Activated effector memory CD4-positive, alpha-beta T cell treated with Interleukin-2 at 50 U/mL for 16 hours (primary cell): ENCODE measurements around the gene CCN5.
"Not testable (repeated sequence)": the region's sequence is repeated elsewhere in the genome, so short reads cannot be mapped to it uniquely, and the experiment has no call there.

Experiments used
- DNase-seq: peaks from one replicate; pipeline ENCODE4 v3.0.0-alpha.2; 2020

CCN5 gene, protein sequence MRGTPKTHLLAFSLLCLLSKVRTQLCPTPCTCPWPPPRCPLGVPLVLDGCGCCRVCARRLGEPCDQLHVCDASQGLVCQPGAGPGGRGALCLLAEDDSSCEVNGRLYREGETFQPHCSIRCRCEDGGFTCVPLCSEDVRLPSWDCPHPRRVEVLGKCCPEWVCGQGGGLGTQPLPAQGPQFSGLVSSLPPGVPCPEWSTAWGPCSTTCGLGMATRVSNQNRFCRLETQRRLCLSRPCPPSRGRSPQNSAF

DNA sequence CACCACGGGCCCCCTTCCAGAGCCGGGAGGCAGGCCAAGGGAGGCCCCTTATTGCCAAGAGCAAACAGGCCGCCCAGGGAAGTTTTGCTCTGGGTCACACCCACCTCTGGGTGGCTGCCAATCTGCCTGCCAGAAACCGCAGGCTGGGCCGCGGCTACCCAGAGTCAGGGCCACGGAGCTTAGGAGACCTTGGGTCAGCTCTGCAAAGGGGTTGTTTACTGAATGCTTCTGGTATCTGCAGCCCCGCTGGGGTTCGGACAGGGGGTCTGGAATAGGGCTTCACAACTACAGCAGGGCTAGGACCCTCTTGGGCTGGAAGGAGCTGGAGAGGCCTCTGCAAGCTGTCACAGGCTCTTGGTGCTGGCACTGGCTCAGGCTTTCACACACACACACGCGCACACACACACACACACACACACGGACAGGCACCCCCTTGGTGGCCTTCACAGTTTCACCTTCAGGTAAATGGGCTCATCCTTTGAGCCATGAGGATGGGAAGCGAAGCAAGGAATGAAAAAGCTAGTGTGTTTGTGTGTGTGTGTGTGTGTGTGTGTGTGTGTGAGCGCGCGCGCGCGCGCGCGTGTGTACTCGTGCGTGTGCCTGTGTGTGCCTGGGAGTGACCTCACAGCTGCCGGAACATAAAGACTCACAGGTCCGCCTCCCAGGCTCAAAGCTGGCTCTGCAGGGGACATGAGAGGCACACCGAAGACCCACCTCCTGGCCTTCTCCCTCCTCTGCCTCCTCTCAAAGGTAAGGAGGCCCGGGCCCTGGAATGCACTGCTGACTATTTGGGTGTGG, at the start of gene CCN5:
Gene CCN5, plus strand, starts transcription at position 669 of the 798 bp plus-strand sequence. Its CDS starts 22 bp downstream, at position 691.
- DNase-seq, result no peak

DNA sequence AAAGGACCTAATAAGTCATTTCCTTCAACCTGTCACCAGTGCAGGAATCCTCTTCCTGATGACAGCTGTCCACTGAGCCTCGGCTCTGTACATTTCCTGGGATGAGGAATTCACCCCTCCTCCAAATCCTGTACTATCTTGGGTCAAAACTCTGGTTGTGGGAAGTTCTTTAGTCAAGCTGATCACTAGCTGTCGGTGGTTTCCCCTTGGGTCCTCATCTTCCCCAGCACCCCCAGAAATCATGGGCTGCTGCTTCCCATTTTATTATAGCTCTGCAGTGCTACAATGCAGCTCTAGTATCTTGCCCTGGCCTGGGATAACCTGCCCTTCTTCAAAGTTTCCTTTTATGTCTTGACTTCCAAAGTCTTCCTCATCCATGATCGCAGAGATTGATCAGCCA, 49.1 kb upstream of the CCN5 start:
- no peak for DNase-seq

DNA sequence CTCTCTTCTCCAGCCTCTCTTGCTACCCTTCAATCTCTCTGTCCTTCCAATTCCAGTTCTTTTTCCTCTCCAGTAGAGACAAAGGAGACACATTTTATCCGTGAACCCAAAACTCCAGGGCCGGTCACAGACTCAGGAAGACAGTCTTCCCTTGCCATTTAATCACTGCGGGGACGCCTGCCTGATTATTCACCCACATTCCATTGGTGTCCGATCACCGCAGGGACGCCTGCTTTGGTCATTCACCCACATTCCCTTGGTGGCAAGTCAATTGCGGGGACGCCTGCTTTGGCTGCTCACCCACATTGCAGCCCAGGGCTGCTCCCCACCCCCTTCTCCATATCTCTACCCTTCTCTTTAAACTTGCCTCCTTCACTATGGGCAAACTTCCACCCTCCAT, 44.3 kb upstream of the CCN5 start:
- DNase-seq, result not testable (repeated sequence)

- DNase-seq, result peak; percentile 59
Observed at GRCh38 chr20:44671541-44671940, 43.6 kb upstream of the CCN5 start.

DNA sequence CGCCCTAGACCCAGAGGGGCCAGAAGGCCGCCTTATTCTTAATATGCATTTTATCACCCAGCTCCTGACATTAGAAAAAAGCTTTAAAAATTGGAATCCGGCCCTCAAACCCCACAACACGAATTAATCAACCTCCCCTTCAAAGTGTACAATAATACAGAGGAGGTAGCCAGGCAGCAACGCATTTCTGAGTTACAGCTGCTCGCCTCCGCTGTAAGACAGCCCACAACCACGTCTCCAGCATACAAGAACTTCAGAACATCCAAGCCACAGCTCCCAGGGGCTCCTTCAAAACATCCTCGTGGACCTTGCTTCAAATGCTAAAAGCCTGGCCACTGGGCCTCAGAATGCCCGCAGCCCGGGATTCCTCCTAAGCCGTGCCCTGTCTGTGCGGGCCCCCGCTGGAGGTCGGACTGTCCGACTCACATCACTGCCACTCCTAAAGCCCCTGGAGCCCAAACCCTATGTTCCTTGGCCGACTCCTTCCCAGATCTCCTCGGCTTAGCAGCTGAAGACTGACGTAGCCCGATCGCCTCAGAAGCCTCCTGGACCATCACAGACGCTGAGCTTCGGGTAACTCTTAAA, 42.8 kb upstream of the CCN5 start:
- not testable (repeated sequence) for DNase-seq

DNA sequence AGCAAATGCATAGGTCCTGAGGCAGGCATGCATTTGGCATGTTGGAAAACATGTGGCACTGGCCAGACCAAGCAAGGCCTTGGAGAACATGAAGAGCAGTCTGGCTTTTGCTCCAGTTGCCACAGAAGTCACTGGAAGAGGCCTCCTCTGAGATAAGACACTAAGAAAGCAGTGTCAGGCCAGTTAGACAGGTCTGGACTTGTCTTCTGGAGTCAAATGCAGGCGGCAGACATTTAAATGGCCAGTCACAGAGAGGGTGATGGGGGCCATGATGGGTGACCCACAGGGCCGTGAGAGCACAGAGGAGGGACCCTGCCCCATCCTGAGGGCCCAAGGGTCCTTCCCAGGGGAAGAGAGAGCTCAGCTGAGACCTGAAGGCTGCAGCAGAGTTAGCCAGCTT, 36.9 kb upstream of the CCN5 start:
- no peak for DNase-seq

GRCh38 chr20:44678990-44679611, 36.1 kb upstream of the CCN5 start:
- DNase-seq, result no peak

- DNase-seq, result no peak
Observed at GRCh38 chr20:44681796-44682566, 33.2 kb upstream of the CCN5 start.

- DNase-seq, result peak; percentile 21
Observed at GRCh38 chr20:44683263-44684046, 31.7 kb upstream of the CCN5 start.

DNA sequence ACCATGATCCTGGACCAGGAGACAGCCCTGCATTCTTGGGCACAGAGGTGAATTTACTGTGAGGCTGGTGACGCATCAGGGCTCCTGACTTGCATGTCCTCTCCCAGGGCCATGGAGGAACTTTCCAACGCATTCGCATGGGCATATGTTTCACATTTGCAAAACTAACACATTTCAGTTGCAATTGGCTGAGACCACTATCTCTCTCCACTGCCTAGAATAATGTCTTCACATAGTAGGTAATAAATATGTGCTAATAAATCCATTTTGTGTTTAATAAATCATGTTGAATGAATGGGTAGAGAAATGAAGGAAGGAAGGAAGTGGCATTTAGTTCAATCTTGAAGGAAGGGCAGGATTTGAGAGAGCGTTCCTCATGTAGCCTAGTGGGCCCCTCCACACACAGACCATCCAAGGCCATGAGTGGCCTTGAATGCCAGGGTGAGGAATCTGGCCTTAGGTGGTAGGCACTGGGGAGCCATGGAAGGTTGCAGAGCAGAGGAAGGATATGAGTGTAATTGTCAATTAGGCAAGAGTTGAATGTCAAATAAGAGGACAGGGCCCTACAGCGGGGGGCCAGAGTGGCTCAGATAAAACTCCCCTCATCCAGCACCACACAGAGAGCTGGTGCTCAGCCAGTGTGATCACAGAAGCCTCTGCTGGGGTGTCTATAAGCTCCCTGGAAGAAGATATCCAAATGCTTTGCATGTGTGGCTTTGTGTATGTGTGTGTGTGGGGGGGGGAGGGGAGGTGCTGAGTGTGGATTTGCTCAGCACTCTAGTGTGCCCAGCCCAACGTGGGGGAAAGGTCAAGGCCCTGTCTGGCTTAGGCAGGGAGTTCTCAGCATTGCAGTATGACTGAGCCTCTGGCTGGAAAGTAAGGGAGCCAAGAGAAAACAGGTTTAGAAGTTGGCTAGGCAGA, 30.9 kb upstream of the CCN5 start:
- no peak for DNase-seq

- no peak for DNase-seq
Observed at GRCh38 chr20:44686934-44687333, 28.2 kb upstream of the CCN5 start.

DNA sequence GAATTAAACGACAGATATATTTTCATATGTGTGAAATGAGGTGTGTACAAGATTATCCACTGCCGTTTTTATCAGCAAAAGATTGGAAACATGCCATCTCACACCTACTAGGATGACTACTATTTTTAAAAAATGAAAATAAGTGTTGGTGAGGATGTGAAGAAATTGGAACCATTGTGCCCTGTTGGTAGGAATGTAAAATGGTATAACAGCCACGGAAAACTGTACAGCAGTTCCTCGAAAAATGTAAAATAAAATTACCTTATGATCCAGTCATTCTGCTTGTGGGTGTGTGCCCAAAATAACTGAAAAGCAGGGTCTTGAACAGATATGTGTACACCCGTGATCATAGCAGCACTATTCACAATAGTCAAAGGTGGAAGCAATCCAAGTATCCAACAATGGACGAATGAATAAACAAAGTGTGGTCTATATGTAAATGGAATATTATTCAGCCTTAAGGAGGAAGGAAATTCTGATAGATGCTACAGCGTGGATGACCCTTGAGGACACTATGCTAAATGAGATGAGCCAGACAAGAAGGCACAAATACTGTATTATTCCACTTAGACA, 27.0 kb upstream of the CCN5 start:
- DNase-seq, result no peak

DNA sequence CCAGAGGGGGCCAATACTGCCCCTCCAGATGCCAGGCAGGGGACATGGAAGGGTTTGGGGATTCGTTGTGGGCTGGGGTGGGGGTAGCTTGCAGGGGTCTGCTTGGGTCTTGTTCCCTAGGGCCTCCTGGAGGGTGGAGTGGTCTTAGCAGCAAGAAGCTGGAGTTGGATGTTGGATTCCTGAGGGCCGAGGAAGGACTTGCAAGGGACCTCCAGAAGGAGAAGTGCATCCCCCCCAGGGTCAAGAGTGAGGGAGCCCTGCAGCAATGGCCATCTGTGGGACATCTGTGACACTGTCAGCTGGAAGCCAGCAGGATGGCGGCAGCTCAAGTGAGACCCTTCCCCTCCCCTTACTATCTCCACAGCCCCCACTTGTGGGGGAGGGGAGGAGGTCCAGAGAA, 25.4 kb upstream of the CCN5 start:
- DNase-seq, result no peak

DNA sequence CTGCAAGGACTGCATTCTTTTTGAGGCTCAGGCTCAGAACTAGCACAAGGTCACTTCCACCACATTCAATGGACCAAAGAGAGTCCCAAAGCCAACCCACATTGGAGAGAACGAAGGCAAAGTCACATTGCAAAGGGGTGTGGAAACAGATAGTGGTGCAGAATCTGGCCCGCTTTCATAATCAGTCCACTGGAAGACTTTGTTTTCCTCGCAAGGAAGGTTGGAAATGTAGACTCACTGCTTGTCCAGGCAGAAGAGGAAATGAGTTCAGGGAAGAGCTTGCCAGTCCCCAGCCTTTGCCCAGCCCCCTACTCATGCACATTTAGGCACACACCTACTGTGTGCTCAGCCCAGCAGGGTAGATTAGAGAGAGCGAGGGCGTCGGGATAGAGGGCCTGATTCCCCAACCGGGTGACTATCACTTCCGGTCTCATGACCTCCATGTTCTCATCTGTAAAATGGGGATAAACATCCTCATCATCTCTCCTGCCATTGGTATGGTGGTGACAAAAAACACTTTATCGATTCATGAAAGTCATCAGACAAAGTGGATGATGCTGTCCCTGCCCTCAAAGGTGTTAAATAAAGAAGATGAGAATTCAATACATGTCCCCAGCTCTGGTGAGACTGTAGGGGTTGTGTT, 24.3 kb upstream of the CCN5 start:
- no peak for DNase-seq

- DNase-seq, result no peak
Observed at GRCh38 chr20:44691424-44692423, 23.4 kb upstream of the CCN5 start.

GRCh38 chr20:44692932-44693480, 22.2 kb upstream of the CCN5 start:
- DNase-seq, result no peak

GRCh38 chr20:44693627-44694026, 21.5 kb upstream of the CCN5 start:
- DNase-seq, result no peak

GRCh38 chr20:44694159-44694558, 21.0 kb upstream of the CCN5 start:
- DNase-seq, result no peak
